ENCODE data around the gene MSLN. TPM values are rescaled to one million over a fixed set of nuclear protein-coding genes. Genes with fewer than 3 reads are reported as not detected.

Gene MSLN
- total RNA-seq, 6 experiments from 2014 or later, result 0.25 TPM; not detected in 5

- no peak for ATAC-seq
- no peak for DNase-seq
- intact Hi-C loops (cut with DNase I), result no loop called here
- H3K9me3 ChIP-seq, result no peaks in the 10 kb centered on the region
- H3K4me3 ChIP-seq, result peak overlapping the region; percentile 83 to 94 (median 89)
- H3K36me3 ChIP-seq, result no peaks in the 10 kb centered on the region
- H3K27ac ChIP-seq, result peak overlapping the region in 1 of 3 donors; percentile 73
- no peak for TF ChIP-seq POLR2A (IDR thresholded peaks at IDR 0.05)
- TF ChIP-seq, protein P1, sequence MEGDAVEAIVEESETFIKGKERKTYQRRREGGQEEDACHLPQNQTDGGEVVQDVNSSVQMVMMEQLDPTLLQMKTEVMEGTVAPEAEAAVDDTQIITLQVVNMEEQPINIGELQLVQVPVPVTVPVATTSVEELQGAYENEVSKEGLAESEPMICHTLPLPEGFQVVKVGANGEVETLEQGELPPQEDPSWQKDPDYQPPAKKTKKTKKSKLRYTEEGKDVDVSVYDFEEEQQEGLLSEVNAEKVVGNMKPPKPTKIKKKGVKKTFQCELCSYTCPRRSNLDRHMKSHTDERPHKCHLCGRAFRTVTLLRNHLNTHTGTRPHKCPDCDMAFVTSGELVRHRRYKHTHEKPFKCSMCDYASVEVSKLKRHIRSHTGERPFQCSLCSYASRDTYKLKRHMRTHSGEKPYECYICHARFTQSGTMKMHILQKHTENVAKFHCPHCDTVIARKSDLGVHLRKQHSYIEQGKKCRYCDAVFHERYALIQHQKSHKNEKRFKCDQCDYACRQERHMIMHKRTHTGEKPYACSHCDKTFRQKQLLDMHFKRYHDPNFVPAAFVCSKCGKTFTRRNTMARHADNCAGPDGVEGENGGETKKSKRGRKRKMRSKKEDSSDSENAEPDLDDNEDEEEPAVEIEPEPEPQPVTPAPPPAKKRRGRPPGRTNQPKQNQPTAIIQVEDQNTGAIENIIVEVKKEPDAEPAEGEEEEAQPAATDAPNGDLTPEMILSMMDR (IDR thresholded peaks at IDR 0.05), result no peak
- H3K4me1 ChIP-seq, result peaks cover 0 to 13% (median 3%) of the 10 kb centered on the region in 4 donors
- WGBS (ENCODE audit: insufficient coverage, low coverage, low lambda C conversion rate, missing lambda C conversion rate), result 84% methylated on average over 13 of the region's 51 CpGs
- H3K27me3 ChIP-seq, result no peaks in the 10 kb centered on the region
Measured at GRCh38 chr16:721765-722540, 38.6 kb upstream of the MSLN start.

DNA sequence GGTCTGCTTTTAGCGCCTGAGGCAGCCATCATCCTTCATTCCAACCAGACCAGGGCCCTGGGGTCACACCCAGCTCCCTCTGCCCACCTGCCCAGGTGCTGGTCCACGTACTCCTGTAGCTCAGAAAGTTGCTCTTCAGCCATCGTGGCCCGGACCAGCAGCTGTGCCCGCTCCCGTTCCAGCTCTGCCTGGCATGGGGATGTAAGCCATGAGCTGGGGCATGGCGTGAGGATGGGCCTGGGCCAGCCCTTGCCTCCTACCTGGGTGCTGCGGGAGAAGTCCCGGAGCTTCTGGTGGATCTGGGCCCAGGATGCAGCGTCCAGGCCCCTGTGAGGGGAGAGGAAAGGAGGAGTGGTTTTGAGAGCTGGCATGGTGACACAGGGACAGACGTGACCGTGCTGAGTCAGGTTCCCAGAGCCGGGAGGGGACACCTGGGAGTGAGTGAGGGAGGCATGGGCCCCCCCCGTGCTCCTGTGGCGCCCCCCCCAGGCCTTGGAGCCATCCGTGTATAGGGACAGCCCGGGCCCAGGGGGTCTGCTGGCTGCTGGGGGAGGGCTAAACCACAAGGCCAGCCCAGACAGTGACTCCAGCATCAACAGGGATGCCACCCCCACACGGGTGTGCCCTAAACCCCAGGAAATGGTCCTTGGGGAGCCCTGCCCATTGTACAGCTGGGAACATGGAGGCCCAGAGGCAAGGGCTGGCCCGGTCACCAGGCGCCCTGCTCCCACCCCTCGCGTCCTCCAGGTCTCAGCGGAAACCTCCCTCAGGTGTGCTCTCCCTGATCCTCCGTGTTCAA is 37.5 kb upstream of the MSLN start:
- intact Hi-C loops (cut with DNase I), result no loop called here
- Histone ChIP-seq H3K4me3 (no peak overlapping the region), H3K27ac (no peak overlapping the region), H3K4me1 (peaks cover 0 to 22% (median 3%) of the 10 kb centered on the region in 4 donors), H3K9me3 (no peaks in the 10 kb centered on the region), H3K27me3 (no peaks in the 10 kb centered on the region), H3K36me3 (no peaks in the 10 kb centered on the region)
- WGBS (ENCODE audit: insufficient coverage, low coverage, low lambda C conversion rate, missing lambda C conversion rate), result 80% methylated on average over 3 of the region's 24 CpGs
- DNase-seq (no peak), ATAC-seq (no peak)
- TF ChIP-seq, protein P1 (IDR thresholded peaks at IDR 0.05), result no peak
- TF ChIP-seq POLR2A (IDR thresholded peaks at IDR 0.05), result no peak

GRCh38 chr16:723695-724094 is 36.8 kb upstream of the MSLN start:
- H3K4me1 ChIP-seq, result peaks cover 0 to 28% (median 3%) of the 10 kb centered on the region in 4 donors
- ATAC-seq (no peak), DNase-seq (no peak)
- H3K4me3 ChIP-seq, result no peak overlapping the region
- no peaks in the 10 kb centered on the region for H3K9me3 ChIP-seq
- no peak overlapping the region for H3K27ac ChIP-seq
- TF ChIP-seq, protein P1 (IDR thresholded peaks at IDR 0.05), result no peak
- TF ChIP-seq POLR2A (IDR thresholded peaks at IDR 0.05), result no peak
- 82% methylated on average over 3 of the region's 9 CpGs for WGBS (ENCODE audit: insufficient coverage, low coverage, low lambda C conversion rate, missing lambda C conversion rate)
- H3K36me3 ChIP-seq, result no peaks in the 10 kb centered on the region
- no peaks in the 10 kb centered on the region for H3K27me3 ChIP-seq
- intact Hi-C loops (cut with DNase I), result no loop called here

- Histone ChIP-seq H3K27me3 (no peaks in the 10 kb centered on the region), H3K36me3 (no peaks in the 10 kb centered on the region), H3K4me3 (no peak overlapping the region), H3K27ac (no peak overlapping the region), H3K9me3 (no peaks in the 10 kb centered on the region), H3K4me1 (peaks cover 0 to 28% (median 3%) of the 10 kb centered on the region in 4 donors)
- TF ChIP-seq POLR2A (IDR thresholded peaks at IDR 0.05), result no peak
- TF ChIP-seq, protein P1 (IDR thresholded peaks at IDR 0.05), result no peak
- WGBS (ENCODE audit: insufficient coverage, low coverage, low lambda C conversion rate, missing lambda C conversion rate), result 10% methylated on average over 2 of the region's 29 CpGs
- no peak for DNase-seq
- ATAC-seq, result no peak
- intact Hi-C loops (cut with DNase I), result no loop called here
Measured at GRCh38 chr16:724188-725040, 36.1 kb upstream of the MSLN start.
